HepG2 (cell line): ENCODE data around the gene SNRPD2. TPM values are rescaled to one million over a fixed set of nuclear protein-coding genes. Genes with fewer than 3 reads are reported as not detected.

Experiments
- ARID2 ChIP-seq: sonication (generic); formaldehyde crosslinking; IDR thresholded peaks from 2 replicates; pipeline ENCODE4 v1.8.1; 2022; ENCODE audit warnings: mild to moderate bottlenecking, missing genetic modification reagents, borderline replicate concordance
- CEBPZ ChIP-seq: IDR thresholded peaks from 2 replicates; pipeline ENCODE4 v1.6.1; 2012; ENCODE audit warnings: low read length, improper control_type of control experiment
- ELF3 ChIP-seq: IDR thresholded peaks from 2 replicates; pipeline ENCODE4 v1.6.1; 2016; ENCODE audit warnings: missing genetic modification reagents, missing compliant biosample characterization
- KLF6 ChIP-seq: IDR thresholded peaks from 2 replicates; pipeline ENCODE4 v1.8.0; 2016; ENCODE audit warnings: missing biosample characterization, missing genetic modification reagents
- PAXIP1 ChIP-seq: sonication (generic); formaldehyde crosslinking; conservative IDR thresholded peaks from 2 replicates; pipeline ENCODE4 v1.4.0; 2020; ENCODE audit warnings: mild to moderate bottlenecking, missing genetic modification reagents, moderate library complexity
- SALL2 ChIP-seq: sonication (generic); formaldehyde crosslinking; IDR thresholded peaks from 2 replicates; pipeline ENCODE4 v1.8.1; 2023; ENCODE audit warnings: mild to moderate bottlenecking, missing genetic modification reagents, inconsistent platforms
- SNAPC4 ChIP-seq: sonication (generic); formaldehyde crosslinking; IDR thresholded peaks from 2 replicates; pipeline ENCODE4 v1.4.0; 2020; ENCODE audit warnings: mild to moderate bottlenecking, missing genetic modification reagents
- TEAD2 ChIP-seq: sonication (generic); formaldehyde crosslinking; IDR thresholded peaks from 2 replicates; pipeline ENCODE4 v1.9.0; 2021; ENCODE audit warnings: missing genetic modification reagents
- THAP7 ChIP-seq: sonication (generic); formaldehyde crosslinking; IDR thresholded peaks from 2 replicates; pipeline ENCODE4 v1.8.1; 2023; ENCODE audit warnings: mild to moderate bottlenecking, missing genetic modification reagents
- TOPORS ChIP-seq: sonication (generic); formaldehyde crosslinking; IDR thresholded peaks from 2 replicates; pipeline ENCODE4 v1.8.0; 2023; ENCODE audit warnings: mild to moderate bottlenecking, missing genetic modification reagents
- ZNF746 ChIP-seq: sonication (generic); formaldehyde crosslinking; IDR thresholded peaks from 2 replicates; pipeline ENCODE4 v1.8.0; 2022; ENCODE audit warnings: mild to moderate bottlenecking, missing genetic modification reagents
- ZNF780A ChIP-seq: sonication (generic); formaldehyde crosslinking; IDR thresholded peaks from 2 replicates; pipeline ENCODE4 v1.8.0; 2022; ENCODE audit warnings: mild to moderate bottlenecking, missing genetic modification reagents, moderate library complexity
- ZNF800 ChIP-seq: sonication (generic); formaldehyde crosslinking; IDR thresholded peaks from 2 replicates; pipeline ENCODE4 v1.4.0; 2020; ENCODE audit warnings: missing genetic modification reagents
- polyA plus RNA-seq, 8 experiments: library from polyadenylated mRNA; depleted of rRNA in 3 of 8; stranded (reverse) in 7 of 8; unstranded in 1 of 8; fragments of >200 nt; fragmentation: Illumina TruSeq in 4 of 8; extraction: Trizol in 4 of 8; gene quantifications; 2 replicates each; pipeline versions ENCODE4 v1.2.1 to v1.2.3, GENCODE V29; 2011 to 2016; ENCODE audit warnings: low read depth in 4 of 8, missing spikeins in 1 of 8, mixed read lengths in 1 of 8; ENCODE audit not compliant: insufficient read depth in 1 of 8
- total RNA-seq, 5 experiments: library from RNA; depleted of rRNA; stranded (reverse); fragments of >200 nt; fragmentation: Illumina TruSeq; extraction: Trizol; gene quantifications; 2 replicates each; pipeline ENCODE4 v1.2.3, GENCODE V29; 2016; ENCODE audit warnings: low read depth in 1 of 5

The SNRPD2 gene
- total and polyA plus RNA-seq, 2 of the 13 experiments (the other 11 are each of a cell fraction or from before 2014, with no cell fraction given): 299 to 485 TPM

- TF ChIP-seq SNAPC4: no peak
- no peak for TF ChIP-seq ZNF746 (CRISPR knock-in tag)
- TF ChIP-seq TEAD2 (CRISPR knock-in tag): no peak
- TF ChIP-seq PAXIP1: peak; percentile 87
- TF ChIP-seq ELF3 (CRISPR knock-in tag): no peak
- TF ChIP-seq ZNF800: no peak
- TF ChIP-seq THAP7 (CRISPR knock-in tag): no peak
- no peak for TF ChIP-seq ZNF780A (CRISPR knock-in tag)
- no peak for TF ChIP-seq SALL2
- no peak for TF ChIP-seq KLF6 (CRISPR knock-in tag)
- TF ChIP-seq TOPORS (CRISPR knock-in tag): no peak
- TF ChIP-seq ARID2 (CRISPR knock-in tag): no peak
- no peak for TF ChIP-seq CEBPZ
These were observed 34.1 kb downstream of the SNRPD2 start (continued) for GRCh38 chr19:45657520-45658167.
